ENCODE results near the gene MSRB3.
A peak's percentile ranks its signal among the peaks of the same experiment; 100 is the strongest.

- TF ChIP-seq CTCF (IDR thresholded peaks at IDR 0.05) (peak in 6 of 7 experiments; percentile 7 to 32 (median 22)), POLR2A (IDR thresholded peaks at IDR 0.05) (no peak)
Observed at GRCh38 chr12:65300679-65301349, 22.3 kb downstream of the MSRB3 start.

All from body of pancreas (tissue), 4 donors.